ENCODE measurements around the gene INSM1.

- TF ChIP-seq NFIC (IDR thresholded peaks at IDR 0.05) (no peak), EP300 (IDR thresholded peaks at IDR 0.05; ENCODE audit: borderline replicate concordance) (no peak), EGR1 (IDR thresholded peaks at IDR 0.05) (no peak), REST (IDR thresholded peaks at IDR 0.05; ENCODE audit: low read depth) (no peak), RAD21 (IDR thresholded peaks at IDR 0.05; ENCODE audit: low read depth) (no peak), TAF1 (IDR thresholded peaks at IDR 0.05; ENCODE audit: low read depth) (no peak)
Measured at GRCh38 chr20:20411836-20412235, 43.9 kb downstream of the INSM1 start.

Data from Ishikawa (cell line).